K562 (cell line): Measurements from ENCODE around the gene CLIC5. TPM values are rescaled to one million over a fixed set of nuclear protein-coding genes. Genes with fewer than 3 reads are reported as not detected.

Experiments
- ADNP ChIP-seq: fragments of 200-800 bp; sonication (Bioruptor generic); IDR thresholded peaks from 2 replicates; pipeline ENCODE4 v1.6.1; 2016; ENCODE audit warnings: missing genetic modification characterization, missing compliant biosample characterization
- HIVEP1 ChIP-seq: fragments of 250-450 bp; sonication (Bioruptor Pico); IDR thresholded peaks from 2 replicates; pipeline ENCODE4 v1.4.0; 2020; ENCODE audit warnings: mild to moderate bottlenecking
- SP1 ChIP-seq: sonication (generic); formaldehyde crosslinking; IDR thresholded peaks from 2 replicates; pipeline ENCODE4 v1.8.1; 2022; ENCODE audit warnings: mild to moderate bottlenecking, missing genetic modification reagents
- ZBTB11 ChIP-seq, 3 experiments: fragments of 200-800 bp in 1 of 3; fragments of 250-450 bp in 1 of 3; fragments of 450-650 bp in 1 of 3; sonication (Bioruptor Pico) in 1 of 3; sonication (Bioruptor generic) in 1 of 3; formaldehyde crosslinking in 1 of 3; IDR thresholded peaks; 2 replicates each; pipeline versions ENCODE4 v1.6.1 to v1.8.0; 2016 to 2022; ENCODE audit warnings: mild to moderate bottlenecking in 2 of 3, missing genetic modification characterization in 2 of 3, missing compliant biosample characterization in 1 of 3, moderate library complexity in 1 of 3
- ZFP91 ChIP-seq: sonication (generic); formaldehyde crosslinking; IDR thresholded peaks from 2 replicates; pipeline ENCODE4 v1.8.0; 2022; ENCODE audit warnings: mild to moderate bottlenecking, missing genetic modification reagents
- ZNF311 ChIP-seq: fragments of 250-450 bp; sonication (Bioruptor Pico); IDR thresholded peaks from 2 replicates; pipeline ENCODE4 v1.4.0; 2020; ENCODE audit warnings: mild to moderate bottlenecking, moderate library complexity
- polyA plus RNA-seq, 8 experiments: library from polyadenylated mRNA; depleted of rRNA in 4 of 8; stranded (reverse) in 5 of 8; unstranded in 3 of 8; fragments of >200 nt; fragmentation: Nextera tagmentation in 2 of 8; fragmentation: Illumina TruSeq in 1 of 8; extraction: Ambion mirVana in 2 of 8; extraction: Trizol in 1 of 8; gene quantifications; 2 replicates each; pipeline versions ENCODE4 v1.2.1 to v1.2.3, GENCODE V29; 2011 to 2014; ENCODE audit warnings: inconsistent platforms in 1 of 8, missing spikeins in 1 of 8
- total RNA-seq, 7 experiments: library from RNA; depleted of rRNA in 6 of 7; stranded (reverse); fragments of >200 nt in 6 of 7; fragmentation: Illumina TruSeq in 2 of 7; extraction: Trizol in 2 of 7; gene quantifications; 2 replicates each; pipeline versions ENCODE4 v1.2.1 to v1.2.3, GENCODE V29; 2011 to 2021; ENCODE audit warnings: low replicate concordance in 1 of 7
- TF ChIP-seq, protein P1 (sequence below): fragments of 450-650 bp; formaldehyde crosslinking; IDR thresholded peaks from 2 replicates; pipeline ENCODE4 v1.4.0; 2020; ENCODE audit warnings: mild to moderate bottlenecking
- TF ChIP-seq, protein P2 (sequence below): sonication (generic); formaldehyde crosslinking; IDR thresholded peaks from 2 replicates; pipeline ENCODE4 v1.8.0; 2022; ENCODE audit warnings: missing genetic modification reagents, mild to moderate bottlenecking, borderline replicate concordance
- TF ChIP-seq, protein P3 (sequence below): fragments of 200-800 bp; sonication (Bioruptor generic); IDR thresholded peaks from 2 replicates; pipeline ENCODE4 v1.6.1; 2017; ENCODE audit warnings: missing genetic modification characterization, missing compliant biosample characterization

Gene CLIC5
- total and polyA plus RNA-seq, 9 of the 15 experiments (the other 6 are each of a cell fraction or from before 2014, with no cell fraction given) = 0.31 TPM; not detected in 8

DNA sequence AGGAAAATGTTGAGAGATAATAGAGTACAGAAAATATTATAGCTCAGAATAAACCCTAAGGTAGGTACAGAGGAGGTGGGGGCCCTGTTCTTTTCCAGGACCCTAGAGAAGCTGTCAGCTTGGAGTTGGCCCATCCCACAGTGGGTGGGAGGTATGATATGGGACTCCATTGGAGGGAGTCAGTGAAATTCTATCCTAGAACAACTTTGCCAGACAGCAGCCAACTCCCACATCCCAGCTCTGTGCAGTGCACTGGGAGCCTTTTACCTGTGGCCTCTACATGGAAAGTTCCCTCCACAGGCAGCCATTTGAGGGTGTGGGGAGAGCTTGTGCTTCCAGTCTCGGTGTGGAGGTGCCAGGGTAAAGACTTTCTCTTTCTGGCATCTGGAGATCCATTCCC is 36.8 kb upstream of the CLIC5 start (continued):
- TF ChIP-seq ZBTB11 (CRISPR knock-in tag; IDR thresholded peaks at IDR 0.05) (no peak), ZNF311 (no peak), SP1 (CRISPR knock-in tag) (no peak), ZFP91 (CRISPR knock-in tag) (no peak), ADNP (tag) (no peak), HIVEP1 (CRISPR knock-in tag) (no peak)
- TF ChIP-seq, protein P1, sequence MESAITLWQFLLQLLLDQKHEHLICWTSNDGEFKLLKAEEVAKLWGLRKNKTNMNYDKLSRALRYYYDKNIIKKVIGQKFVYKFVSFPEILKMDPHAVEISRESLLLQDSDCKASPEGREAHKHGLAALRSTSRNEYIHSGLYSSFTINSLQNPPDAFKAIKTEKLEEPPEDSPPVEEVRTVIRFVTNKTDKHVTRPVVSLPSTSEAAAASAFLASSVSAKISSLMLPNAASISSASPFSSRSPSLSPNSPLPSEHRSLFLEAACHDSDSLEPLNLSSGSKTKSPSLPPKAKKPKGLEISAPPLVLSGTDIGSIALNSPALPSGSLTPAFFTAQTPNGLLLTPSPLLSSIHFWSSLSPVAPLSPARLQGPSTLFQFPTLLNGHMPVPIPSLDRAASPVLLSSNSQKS (CRISPR knock-in tag) = no peak
- TF ChIP-seq, protein P2, sequence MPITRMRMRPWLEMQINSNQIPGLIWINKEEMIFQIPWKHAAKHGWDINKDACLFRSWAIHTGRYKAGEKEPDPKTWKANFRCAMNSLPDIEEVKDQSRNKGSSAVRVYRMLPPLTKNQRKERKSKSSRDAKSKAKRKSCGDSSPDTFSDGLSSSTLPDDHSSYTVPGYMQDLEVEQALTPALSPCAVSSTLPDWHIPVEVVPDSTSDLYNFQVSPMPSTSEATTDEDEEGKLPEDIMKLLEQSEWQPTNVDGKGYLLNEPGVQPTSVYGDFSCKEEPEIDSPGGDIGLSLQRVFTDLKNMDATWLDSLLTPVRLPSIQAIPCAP (CRISPR knock-in tag) = no peak
- TF ChIP-seq, protein P3, sequence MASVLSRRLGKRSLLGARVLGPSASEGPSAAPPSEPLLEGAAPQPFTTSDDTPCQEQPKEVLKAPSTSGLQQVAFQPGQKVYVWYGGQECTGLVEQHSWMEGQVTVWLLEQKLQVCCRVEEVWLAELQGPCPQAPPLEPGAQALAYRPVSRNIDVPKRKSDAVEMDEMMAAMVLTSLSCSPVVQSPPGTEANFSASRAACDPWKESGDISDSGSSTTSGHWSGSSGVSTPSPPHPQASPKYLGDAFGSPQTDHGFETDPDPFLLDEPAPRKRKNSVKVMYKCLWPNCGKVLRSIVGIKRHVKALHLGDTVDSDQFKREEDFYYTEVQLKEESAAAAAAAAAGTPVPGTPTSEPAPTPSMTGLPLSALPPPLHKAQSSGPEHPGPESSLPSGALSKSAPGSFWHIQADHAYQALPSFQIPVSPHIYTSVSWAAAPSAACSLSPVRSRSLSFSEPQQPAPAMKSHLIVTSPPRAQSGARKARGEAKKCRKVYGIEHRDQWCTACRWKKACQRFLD = no peak
- TF ChIP-seq, all 486 proteins: peak for 0
